H4 (cell line): Measurements from ENCODE around the gene UVRAG. TPM values are rescaled to one million over a fixed set of nuclear protein-coding genes. Genes with fewer than 3 reads are reported as not detected.

Experiments used
- DNase-seq: peaks from one replicate; pipeline ENCODE4 v3.0.0-alpha.2; 2015; ENCODE audit warnings: low spot score
- total RNA-seq: library from RNA; depleted of rRNA; stranded (reverse); fragments of >200 nt; shearing (Covaris generic); gene quantifications from 2 replicates; pipeline ENCODE4 v1.2.3, GENCODE V29; 2014; rRNA removed

The UVRAG gene
- total RNA-seq, 1 experiment from 2014 or later, result 10.0 TPM

GRCh38 chr11:76190376-76190775 lies 375.4 kb downstream of the UVRAG start:
- DNase-seq, result no peak

Other genes with a start within 250 kb of the UVRAG start
- not detected in 2 replicates for gene MAP6, start 146.2 kb upstream of the UVRAG start, total RNA-seq
- gene MOGAT2, start 97.4 kb upstream of the UVRAG start, total RNA-seq, result not detected in 2 replicates
- gene DGAT2, start 46.4 kb upstream of the UVRAG start, total RNA-seq, result 8.1 and 11.3 TPM in 2 replicates